Mucosa of descending colon (tissue), 3 donors: ENCODE results near the gene TNFAIP6. TPM values are rescaled to one million over a fixed set of nuclear protein-coding genes. Genes with fewer than 3 reads are reported as not detected.
A peak's percentile ranks its signal among the peaks of the same experiment; 100 is the strongest.
"Not testable (repeated sequence)": the region's sequence is repeated elsewhere in the genome, so short reads cannot be mapped to it uniquely, and the experiment has no call there.

ENCODE experiments used
- ATAC-seq: fragments of 200-7000 bp; cut with Tn5 transposase; one replicate; pipeline ENCODE4 v1.9.1; 2020; ENCODE audit warnings: mild to moderate bottlenecking, moderate library complexity
- DNase-seq, 3 donors: peaks; one replicate each; pipeline ENCODE4 v3.0.0-alpha.2; 2020
- H3K36me3 ChIP-seq: fragments of 200-600 bp; one replicate; pipeline ENCODE4 v1.8.0; 2021; ENCODE audit warnings: low read depth, mild to moderate bottlenecking
- H3K4me1 ChIP-seq: fragments of 200-600 bp; one replicate; pipeline ENCODE4 v1.8.0; 2021; ENCODE audit warnings: low read depth, mild to moderate bottlenecking
- H3K4me3 ChIP-seq: fragments of 200-600 bp; one replicate; pipeline ENCODE4 v1.8.0; 2021; ENCODE audit warnings: mild to moderate bottlenecking
- H3K9me3 ChIP-seq: fragments of 200-600 bp; one replicate; pipeline ENCODE4 v1.8.0; 2021; ENCODE audit warnings: mild to moderate bottlenecking
- CTCF ChIP-seq: fragments of 200-600 bp; IDR thresholded peaks from one replicate; pipeline ENCODE4 v1.8.0; 2022; ENCODE audit warnings: antibody characterized with exemption, mild to moderate bottlenecking
- intact Hi-C, 2 donors: fragments of 100-400 bp; cut with DNase I in 1 of 2; cut with micrococcal nuclease in 1 of 2; formaldehyde crosslinking; loops; one replicate each; pipeline versions ENCODE4 v1.11.0 to v1.11.1; 2022; cut with DNase I, micrococcal nuclease
- total RNA-seq, 3 donors: library from RNA; stranded (reverse); fragmentation: NEBNext Ultra II Directional in 2 of 3; extraction: Animal tissue kit (Norgen Biotek cat#: 25700) in 2 of 3; gene quantifications; one replicate each; pipeline versions ENCODE4 v1.2.1 to v1.2.4, GENCODE V29; 2021 to 2023
- donor health status: DM: no; HTN: no; CAD: no; lungs with moderate emphysema.
- donor health status: DM: no; HTN: no; CAD: no.
- donor health status: DM: no; HTN: yes; CAD: no.

Gene TNFAIP6
- total RNA-seq, 3 donors from 2014 or later = 1.1 to 2.3 TPM; not detected in 1

GRCh38 chr2:151407281-151407680 lies 49.9 kb downstream of the TNFAIP6 start:
- no peaks in the 10 kb centered on the region for H3K9me3 ChIP-seq
- ATAC-seq (no peak), DNase-seq (no peak)
- peaks cover 7% of the 10 kb centered on the region for H3K4me1 ChIP-seq
- intact Hi-C loops = no loop called here
- H3K4me3 ChIP-seq = no peak overlapping the region
- no peaks in the 10 kb centered on the region for H3K36me3 ChIP-seq
- no peak for TF ChIP-seq CTCF

- Histone ChIP-seq H3K36me3 (no peaks in the 10 kb centered on the region), H3K9me3 (no peaks in the 10 kb centered on the region), H3K4me1 (peaks cover 7% of the 10 kb centered on the region), H3K4me3 (no peak overlapping the region)
- intact Hi-C loops = no loop called here
- ATAC-seq (no peak), DNase-seq (peak in 1 of 3 donors; percentile 28)
- TF ChIP-seq CTCF = no peak
These were observed 51.6 kb downstream of the TNFAIP6 start for GRCh38 chr2:151408788-151409600.

- DNase-seq (peak; percentile 89 to 91 (median 90)), ATAC-seq (peak; percentile 99)
- intact Hi-C loops = no loop called here
- peak within 1 kb of the TSS; percentile 89 for H3K4me3 ChIP-seq
- TF ChIP-seq CTCF = peak; percentile 57
- no peaks in the 10 kb centered on the region for H3K36me3 ChIP-seq
- peaks cover 7% of the 10 kb centered on the region for H3K4me1 ChIP-seq
- H3K9me3 ChIP-seq = no peaks in the 10 kb centered on the region
These were observed 52.5 kb downstream of the TNFAIP6 start, which contains the start of gene RIF1 for GRCh38 chr2:151409601-151410484. RIF1 (plus strand) TSS chr2:151409902; CDS start chr2:151410424, 522 bp downstream.

GRCh38 chr2:151410485-151410834 lies 53.1 kb downstream of the TNFAIP6 start:
- peaks cover 7% of the 10 kb centered on the region for H3K4me1 ChIP-seq
- H3K9me3 ChIP-seq = no peaks in the 10 kb centered on the region
- TF ChIP-seq CTCF = no peak
- ATAC-seq = peak; percentile 54
- DNase-seq = peak in 2 of 3 donors; percentile 45 to 62
- intact Hi-C loops = no loop called here
- H3K36me3 ChIP-seq = no peaks in the 10 kb centered on the region
- peak overlapping the region; percentile 89 for H3K4me3 ChIP-seq

- no peaks in the 10 kb centered on the region for H3K4me1 ChIP-seq
- H3K9me3 ChIP-seq = no peaks in the 10 kb centered on the region
- no peak overlapping the region for H3K4me3 ChIP-seq
- DNase-seq (no peak), ATAC-seq (peak; percentile 51)
- no peaks in the 10 kb centered on the region for H3K36me3 ChIP-seq
- intact Hi-C loops = no loop called here
- no peak for TF ChIP-seq CTCF
These were observed 60.3 kb downstream of the TNFAIP6 start for GRCh38 chr2:151417650-151418049.

GRCh38 chr2:151421681-151422080 lies 64.3 kb downstream of the TNFAIP6 start:
- H3K36me3 ChIP-seq, H3K4me1 ChIP-seq, DNase-seq, intact Hi-C loops, H3K9me3 ChIP-seq, ATAC-seq, H3K4me3 ChIP-seq: not testable (repeated sequence)
